HEK293 (cell line): Measurements from ENCODE around the gene EPM2A.

Experiments
- CTCF ChIA-PET: fragments of 350-600 bp; formaldehyde crosslinking; extraction: SDS; loops from one replicate; lab custom pipeline; 2021; ENCODE audit warnings: antibody characterized with exemption; lab: Yijun Ruan, JAX
- POLR2A ChIA-PET: fragments of 300-600 bp; formaldehyde crosslinking; extraction: SDS; loops from one replicate; lab custom pipeline; 2020; ENCODE audit warnings: antibody characterized with exemption, inconsistent platforms; lab: Yijun Ruan, JAX
- H3K27ac ChIP-seq: fragments of 200-500 bp; sonication (Bioruptor generic); 2 replicates; pipeline ENCODE4 v1.5.1; 2014; ENCODE audit warnings: low read depth, low read length, control low read depth, inconsistent platforms; ENCODE audit errors: extremely low read depth
- H3K36me3 ChIP-seq, 2 experiments: fragments of 200-500 bp in 1 of 2; sonication (Bioruptor generic) in 1 of 2; 1 replicate in 1 of 2; 2 replicates in 1 of 2; pipeline ENCODE4 v1.5.1; 2014 to 2017; ENCODE audit warnings: inconsistent platforms in 2 of 2, low read length in 2 of 2; ENCODE audit not compliant: control insufficient read depth in 2 of 2, insufficient read depth in 1 of 2
- H3K4me1 ChIP-seq: fragments of 200-500 bp; sonication (Bioruptor generic); 2 replicates; pipeline ENCODE4 v1.5.1; 2014; ENCODE audit warnings: mild to moderate bottlenecking, low read length, inconsistent platforms; ENCODE audit not compliant: control insufficient read depth, insufficient read depth
- H3K4me3 ChIP-seq: 2 replicates; pipeline ENCODE4 v1.5.1; 2011; ENCODE audit warnings: low read depth, mild to moderate bottlenecking, control low read depth, low read length, moderate library complexity
- H3K9me3 ChIP-seq: fragments of 200-500 bp; sonication (Bioruptor generic); 2 replicates; pipeline ENCODE4 v1.5.1; 2014; ENCODE audit warnings: low read depth, low read length, inconsistent platforms; ENCODE audit not compliant: control insufficient read depth, insufficient read depth
- AEBP2 ChIP-seq: fragments of 450-650 bp; formaldehyde crosslinking; IDR thresholded peaks from 2 replicates; pipeline ENCODE4 v1.5.1; 2016; ENCODE audit warnings: missing biosample characterization, missing genetic modification characterization, borderline replicate concordance
- KLF8 ChIP-seq: fragments of 450-650 bp; formaldehyde crosslinking; IDR thresholded peaks from 2 replicates; pipeline ENCODE4 v1.5.1; 2016; ENCODE audit warnings: missing biosample characterization, missing genetic modification characterization
- SCRT1 ChIP-seq: fragments of 450-650 bp; formaldehyde crosslinking; IDR thresholded peaks from 2 replicates; pipeline ENCODE4 v1.5.1; 2016; ENCODE audit warnings: missing biosample characterization, missing genetic modification characterization, borderline replicate concordance
- SCRT2 ChIP-seq: fragments of 450-650 bp; formaldehyde crosslinking; IDR thresholded peaks from 2 replicates; pipeline ENCODE4 v1.5.1; 2016; ENCODE audit warnings: missing biosample characterization, missing genetic modification characterization
- TSHZ1 ChIP-seq: fragments of 450-650 bp; formaldehyde crosslinking; IDR thresholded peaks from 2 replicates; pipeline ENCODE4 v1.5.1; 2016; ENCODE audit warnings: missing biosample characterization, missing genetic modification characterization, borderline replicate concordance
- ZFHX2 ChIP-seq: fragments of 450-650 bp; formaldehyde crosslinking; conservative IDR thresholded peaks from 2 replicates; pipeline ENCODE4 v1.5.1; 2016; ENCODE audit warnings: missing biosample characterization, missing genetic modification characterization
- ZNF146 ChIP-seq: fragments of 450-650 bp; formaldehyde crosslinking; IDR thresholded peaks from 2 replicates; pipeline ENCODE4 v1.5.1; 2016; ENCODE audit warnings: missing biosample characterization, missing genetic modification characterization
- ZNF157 ChIP-seq: fragments of 450-650 bp; formaldehyde crosslinking; IDR thresholded peaks from 2 replicates; pipeline ENCODE4 v1.5.1; 2016; ENCODE audit warnings: missing biosample characterization, missing genetic modification characterization
- ZNF596 ChIP-seq: fragments of 450-650 bp; IDR thresholded peaks from 2 replicates; pipeline ENCODE4 v1.5.0; 2018; ENCODE audit warnings: missing biosample characterization, mild to moderate bottlenecking, missing genetic modification characterization, moderate library complexity
- ZNF624 ChIP-seq: fragments of 450-650 bp; formaldehyde crosslinking; IDR thresholded peaks from 2 replicates; pipeline ENCODE4 v1.5.1; 2017; ENCODE audit warnings: missing biosample characterization, missing genetic modification characterization
- ZNF654 ChIP-seq: fragments of 450-650 bp; formaldehyde crosslinking; IDR thresholded peaks from 2 replicates; pipeline ENCODE4 v1.5.1; 2016; ENCODE audit warnings: low read depth, missing biosample characterization, missing genetic modification characterization
- ZNF660 ChIP-seq: fragments of 450-650 bp; IDR thresholded peaks from 2 replicates; pipeline ENCODE4 v1.5.1; 2018; ENCODE audit warnings: missing biosample characterization, mild to moderate bottlenecking, missing genetic modification characterization
- ZNF704 ChIP-seq: fragments of 450-650 bp; formaldehyde crosslinking; IDR thresholded peaks from 2 replicates; pipeline ENCODE4 v1.5.1; 2016; ENCODE audit warnings: missing biosample characterization, missing genetic modification characterization
- TF ChIP-seq, protein P1 (sequence below): fragments of 450-650 bp; formaldehyde crosslinking; IDR thresholded peaks from 2 replicates; pipeline ENCODE4 v1.5.1; 2016; ENCODE audit warnings: missing biosample characterization, missing genetic modification characterization
- TF ChIP-seq, protein P2 (sequence below): fragments of 450-650 bp; formaldehyde crosslinking; IDR thresholded peaks from 2 replicates; pipeline ENCODE4 v1.5.1; 2016; ENCODE audit warnings: missing biosample characterization, missing genetic modification characterization, low read depth
- TF ChIP-seq, protein P3 (sequence below): sonication (generic); formaldehyde crosslinking; IDR thresholded peaks from 2 replicates; pipeline ENCODE4 v1.8.1; 2022; ENCODE audit warnings: mild to moderate bottlenecking, moderate library complexity, missing genetic modification reagents
- TF ChIP-seq, protein P4 (sequence below): fragments of 450-650 bp; formaldehyde crosslinking; IDR thresholded peaks from 2 replicates; pipeline ENCODE4 v1.5.1; 2016; ENCODE audit warnings: missing biosample characterization, missing genetic modification characterization

The EPM2A gene

DNA sequence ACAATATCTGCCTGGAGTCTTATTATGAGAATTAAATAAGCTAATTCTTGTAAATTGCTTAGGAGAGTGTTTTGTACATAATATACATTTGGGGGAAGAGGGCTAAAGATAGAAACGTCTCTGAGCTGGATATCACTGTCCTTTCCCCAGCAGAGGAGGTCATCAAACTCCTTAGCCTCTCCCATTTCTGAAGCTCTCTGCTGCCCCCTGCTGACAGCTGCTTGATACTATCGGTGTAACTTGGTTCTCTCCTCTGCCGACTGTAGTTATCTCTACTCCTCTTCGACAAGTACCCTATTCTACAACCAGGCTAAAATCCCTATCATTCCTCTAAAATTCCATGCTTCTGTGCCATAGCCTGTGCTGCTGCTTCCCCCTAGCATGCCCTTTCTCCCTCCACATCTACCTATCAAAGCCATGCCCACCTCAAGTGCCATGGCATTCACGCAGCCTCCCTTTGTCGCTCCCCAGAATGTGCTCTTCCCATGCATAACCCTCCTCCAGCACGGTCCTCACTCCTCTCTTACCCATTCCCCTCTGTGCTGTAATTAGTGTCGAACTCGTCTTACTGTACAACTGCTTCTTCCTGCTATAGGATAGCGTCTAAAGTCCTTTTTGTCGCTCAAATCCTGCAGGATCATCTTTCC lies 101.2 kb downstream of the EPM2A start:
- ChIA-PET CTCF (interaction anchor here (0.6 to 3.0 kb wide), 44 partner anchors 9 to 1529 kb away, joined by 3 to 22 read pairs (median 4); no protein-coding TSS in a partner anchor), POLR2A (interaction anchor here (1.0 kb wide), 1 partner anchor 23 kb away, joined by 3 read pairs; no protein-coding TSS in a partner anchor)
- H3K4me1 ChIP-seq: peaks cover 10% of the 10 kb centered on the region; the same call in 1 of the 2 replicates
- TF ChIP-seq ZNF654 (tag by site-specific recombination): peak; percentile 90
- TF ChIP-seq, protein P1, sequence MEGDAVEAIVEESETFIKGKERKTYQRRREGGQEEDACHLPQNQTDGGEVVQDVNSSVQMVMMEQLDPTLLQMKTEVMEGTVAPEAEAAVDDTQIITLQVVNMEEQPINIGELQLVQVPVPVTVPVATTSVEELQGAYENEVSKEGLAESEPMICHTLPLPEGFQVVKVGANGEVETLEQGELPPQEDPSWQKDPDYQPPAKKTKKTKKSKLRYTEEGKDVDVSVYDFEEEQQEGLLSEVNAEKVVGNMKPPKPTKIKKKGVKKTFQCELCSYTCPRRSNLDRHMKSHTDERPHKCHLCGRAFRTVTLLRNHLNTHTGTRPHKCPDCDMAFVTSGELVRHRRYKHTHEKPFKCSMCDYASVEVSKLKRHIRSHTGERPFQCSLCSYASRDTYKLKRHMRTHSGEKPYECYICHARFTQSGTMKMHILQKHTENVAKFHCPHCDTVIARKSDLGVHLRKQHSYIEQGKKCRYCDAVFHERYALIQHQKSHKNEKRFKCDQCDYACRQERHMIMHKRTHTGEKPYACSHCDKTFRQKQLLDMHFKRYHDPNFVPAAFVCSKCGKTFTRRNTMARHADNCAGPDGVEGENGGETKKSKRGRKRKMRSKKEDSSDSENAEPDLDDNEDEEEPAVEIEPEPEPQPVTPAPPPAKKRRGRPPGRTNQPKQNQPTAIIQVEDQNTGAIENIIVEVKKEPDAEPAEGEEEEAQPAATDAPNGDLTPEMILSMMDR: peak; percentile 89
- no peak for TF ChIP-seq TSHZ1 (tag by site-specific recombination)
- TF ChIP-seq ZNF660 (tag by site-specific recombination): peak; percentile 82
- TF ChIP-seq, protein P2, sequence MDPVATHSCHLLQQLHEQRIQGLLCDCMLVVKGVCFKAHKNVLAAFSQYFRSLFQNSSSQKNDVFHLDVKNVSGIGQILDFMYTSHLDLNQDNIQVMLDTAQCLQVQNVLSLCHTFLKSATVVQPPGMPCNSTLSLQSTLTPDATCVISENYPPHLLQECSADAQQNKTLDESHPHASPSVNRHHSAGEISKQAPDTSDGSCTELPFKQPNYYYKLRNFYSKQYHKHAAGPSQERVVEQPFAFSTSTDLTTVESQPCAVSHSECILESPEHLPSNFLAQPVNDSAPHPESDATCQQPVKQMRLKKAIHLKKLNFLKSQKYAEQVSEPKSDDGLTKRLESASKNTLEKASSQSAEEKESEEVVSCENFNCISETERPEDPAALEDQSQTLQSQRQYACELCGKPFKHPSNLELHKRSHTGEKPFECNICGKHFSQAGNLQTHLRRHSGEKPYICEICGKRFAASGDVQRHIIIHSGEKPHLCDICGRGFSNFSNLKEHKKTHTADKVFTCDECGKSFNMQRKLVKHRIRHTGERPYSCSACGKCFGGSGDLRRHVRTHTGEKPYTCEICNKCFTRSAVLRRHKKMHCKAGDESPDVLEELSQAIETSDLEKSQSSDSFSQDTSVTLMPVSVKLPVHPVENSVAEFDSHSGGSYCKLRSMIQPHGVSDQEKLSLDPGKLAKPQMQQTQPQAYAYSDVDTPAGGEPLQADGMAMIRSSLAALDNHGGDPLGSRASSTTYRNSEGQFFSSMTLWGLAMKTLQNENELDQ (tag by site-specific recombination): no peak
- no peaks in the 10 kb centered on the region for H3K36me3 ChIP-seq
- no peaks in the 10 kb centered on the region for H3K9me3 ChIP-seq
- H3K27ac ChIP-seq: no peak overlapping the region
- no peak overlapping the region for H3K4me3 ChIP-seq

GRCh38 chr6:145632971-145633370 lies 102.3 kb downstream of the EPM2A start:
- H3K27ac ChIP-seq: no peak overlapping the region
- peaks cover 10% of the 10 kb centered on the region; the same call in 1 of the 2 replicates for H3K4me1 ChIP-seq
- no peaks in the 10 kb centered on the region for H3K36me3 ChIP-seq
- no peaks in the 10 kb centered on the region for H3K9me3 ChIP-seq
- POLR2A ChIA-PET: no interaction called here
- no peak overlapping the region for H3K4me3 ChIP-seq
- CTCF ChIA-PET: interaction anchor here (0.6 to 3.0 kb wide), 25 partner anchors 11 to 1527 kb away, joined by 3 to 22 read pairs (median 4); no protein-coding TSS in a partner anchor
- TF ChIP-seq ZNF146 (tag by site-specific recombination) (no peak), AEBP2 (tag by site-specific recombination) (no peak), SCRT2 (tag by site-specific recombination) (no peak), ZNF157 (tag by site-specific recombination) (no peak), ZNF596 (tag by site-specific recombination) (no peak), KLF8 (tag by site-specific recombination) (no peak), SCRT1 (tag by site-specific recombination) (no peak), ZNF704 (no peak), ZFHX2 (tag by site-specific recombination) (no peak), ZNF624 (no peak)
- TF ChIP-seq, protein P3, sequence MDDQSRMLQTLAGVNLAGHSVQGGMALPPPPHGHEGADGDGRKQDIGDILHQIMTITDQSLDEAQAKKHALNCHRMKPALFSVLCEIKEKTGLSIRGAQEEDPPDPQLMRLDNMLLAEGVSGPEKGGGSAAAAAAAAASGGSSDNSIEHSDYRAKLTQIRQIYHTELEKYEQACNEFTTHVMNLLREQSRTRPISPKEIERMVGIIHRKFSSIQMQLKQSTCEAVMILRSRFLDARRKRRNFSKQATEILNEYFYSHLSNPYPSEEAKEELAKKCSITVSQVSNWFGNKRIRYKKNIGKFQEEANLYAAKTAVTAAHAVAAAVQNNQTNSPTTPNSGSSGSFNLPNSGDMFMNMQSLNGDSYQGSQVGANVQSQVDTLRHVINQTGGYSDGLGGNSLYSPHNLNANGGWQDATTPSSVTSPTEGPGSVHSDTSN (CRISPR knock-in tag): no peak
- TF ChIP-seq, protein P4, sequence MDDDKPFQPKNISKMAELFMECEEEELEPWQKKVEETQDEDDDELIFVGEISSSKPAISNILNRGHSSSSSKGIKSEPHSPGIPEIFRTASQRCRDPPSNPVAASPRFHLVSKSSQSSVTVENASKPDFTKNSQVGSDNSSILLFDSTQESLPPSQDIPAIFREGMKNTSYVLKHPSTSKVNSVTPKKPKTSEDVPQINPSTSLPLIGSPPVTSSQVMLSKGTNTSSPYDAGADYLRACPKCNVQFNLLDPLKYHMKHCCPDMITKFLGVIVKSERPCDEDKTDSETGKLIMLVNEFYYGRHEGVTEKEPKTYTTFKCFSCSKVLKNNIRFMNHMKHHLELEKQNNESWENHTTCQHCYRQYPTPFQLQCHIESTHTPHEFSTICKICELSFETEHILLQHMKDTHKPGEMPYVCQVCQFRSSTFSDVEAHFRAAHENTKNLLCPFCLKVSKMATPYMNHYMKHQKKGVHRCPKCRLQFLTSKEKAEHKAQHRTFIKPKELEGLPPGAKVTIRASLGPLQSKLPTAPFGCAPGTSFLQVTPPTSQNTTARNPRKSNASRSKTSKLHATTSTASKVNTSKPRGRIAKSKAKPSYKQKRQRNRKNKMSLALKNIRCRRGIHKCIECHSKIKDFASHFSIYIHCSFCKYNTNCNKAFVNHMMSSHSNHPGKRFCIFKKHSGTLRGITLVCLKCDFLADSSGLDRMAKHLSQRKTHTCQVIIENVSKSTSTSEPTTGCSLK (tag by site-specific recombination): no peak
